Measurements from ENCODE around the gene OBSCN.

Gene OBSCN

GRCh38 chr1:228339766-228340685, 132.2 kb downstream of the OBSCN start:
- DNase-seq (ENCODE audit: low read depth, low spot score): no peak

- no peak for DNase-seq (ENCODE audit: low read depth, low spot score)
These were observed 133.0 kb downstream of the OBSCN start for GRCh38 chr1:228340686-228341449.

GRCh38 chr1:228341450-228341813, 133.6 kb downstream of the OBSCN start:
- DNase-seq (ENCODE audit: low read depth, low spot score): no peak

- no peak for DNase-seq (ENCODE audit: low read depth, low spot score)
These were observed 134.2 kb downstream of the OBSCN start for GRCh38 chr1:228341814-228342626.

- DNase-seq (ENCODE audit: low read depth, low spot score): no peak
These were observed 134.9 kb downstream of the OBSCN start for GRCh38 chr1:228342627-228343190.

- no peak for DNase-seq (ENCODE audit: low read depth, low spot score)
These were observed 135.4 kb downstream of the OBSCN start for GRCh38 chr1:228343191-228343661.

- DNase-seq (ENCODE audit: low read depth, low spot score): no peak
These were observed 136.8 kb downstream of the OBSCN start for GRCh38 chr1:228344631-228345072.

- DNase-seq (ENCODE audit: low read depth, low spot score): no peak
These were observed 137.5 kb downstream of the OBSCN start for GRCh38 chr1:228345201-228345930.

- DNase-seq (ENCODE audit: low read depth, low spot score): no peak
These were observed 138.9 kb downstream of the OBSCN start for GRCh38 chr1:228346731-228347130.

GRCh38 chr1:228347181-228347580, 139.3 kb downstream of the OBSCN start:
- no peak for DNase-seq (ENCODE audit: low read depth, low spot score)

- no peak for DNase-seq (ENCODE audit: low read depth, low spot score)
These were observed 141.0 kb downstream of the OBSCN start for GRCh38 chr1:228348708-228349467.

GRCh38 chr1:228349701-228350171, 141.9 kb downstream of the OBSCN start:
- DNase-seq (ENCODE audit: low read depth, low spot score): no peak

GRCh38 chr1:228350179-228350742, 142.4 kb downstream of the OBSCN start:
- DNase-seq (ENCODE audit: low read depth, low spot score): no peak

- DNase-seq (ENCODE audit: low read depth, low spot score): no peak
These were observed 143.3 kb downstream of the OBSCN start for GRCh38 chr1:228350831-228351781.

GRCh38 chr1:228351850-228352249, 144.0 kb downstream of the OBSCN start:
- no peak for DNase-seq (ENCODE audit: low read depth, low spot score)

- DNase-seq (ENCODE audit: low read depth, low spot score): no peak
These were observed 145.0 kb downstream of the OBSCN start for GRCh38 chr1:228352677-228353481.

- DNase-seq (ENCODE audit: low read depth, low spot score): no peak
These were observed 145.9 kb downstream of the OBSCN start for GRCh38 chr1:228353601-228354371.
